ENCODE data around the gene SSTR3.

Gene SSTR3

DNA sequence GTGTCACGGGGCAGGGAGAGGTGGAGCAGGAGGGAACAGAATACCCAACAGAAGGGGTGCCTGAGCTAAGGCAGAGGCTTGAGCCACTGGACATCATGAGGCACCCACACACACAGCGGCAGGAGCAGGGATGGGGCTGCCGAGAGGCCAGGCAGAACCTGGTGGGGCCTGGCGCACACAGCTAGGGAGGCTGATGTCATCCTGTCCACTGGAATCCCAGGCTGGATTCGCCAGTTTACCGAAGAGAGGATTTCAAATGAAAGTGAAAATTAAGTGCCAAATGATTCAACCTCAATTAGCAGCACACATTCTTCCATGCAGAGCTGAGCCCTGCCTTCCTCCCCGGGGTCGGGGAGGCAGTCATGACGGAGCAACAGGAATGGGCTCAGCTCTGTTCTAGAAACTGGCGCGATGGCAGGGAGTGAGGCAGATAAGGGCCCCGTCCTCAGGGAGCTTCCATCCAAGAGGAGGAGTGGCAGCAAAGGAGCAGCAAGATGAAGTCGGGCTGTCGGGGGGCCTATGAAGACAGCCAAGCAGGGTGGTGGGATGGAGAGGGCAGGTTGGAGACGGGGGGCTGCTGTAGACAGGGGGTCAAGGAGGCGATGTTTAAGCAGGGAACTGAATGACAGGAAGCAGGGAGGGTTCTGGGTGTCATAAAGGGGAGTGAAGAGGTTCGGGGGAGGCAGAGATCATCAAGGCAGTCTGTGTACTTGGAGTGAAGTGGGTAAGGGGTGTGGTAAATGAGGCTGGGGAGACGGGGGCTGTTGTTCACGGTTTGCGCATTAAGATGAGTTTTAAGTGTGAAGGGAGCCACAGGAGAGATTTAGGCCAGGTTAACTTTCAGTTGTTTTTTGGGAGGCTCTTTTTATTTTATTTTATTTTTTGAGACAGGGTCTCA lies 25.3 kb upstream of the SSTR3 start (continued):
- TF ChIP-seq ARNTL (CRISPR knock-in tag; IDR thresholded peaks at IDR 0.05; ENCODE audit: borderline replicate concordance, low read depth) (no peak), ZNF565 (CRISPR knock-in tag; conservative IDR thresholded peaks at IDR 0.05; ENCODE audit: low read depth) (no peak), CSDC2 (CRISPR knock-in tag; IDR thresholded peaks at IDR 0.05) (no peak), ESRRG (CRISPR knock-in tag; IDR thresholded peaks at IDR 0.05) (no peak), ZNF8 (CRISPR knock-in tag; IDR thresholded peaks at IDR 0.05) (no peak)
- TF ChIP-seq, protein P1, sequence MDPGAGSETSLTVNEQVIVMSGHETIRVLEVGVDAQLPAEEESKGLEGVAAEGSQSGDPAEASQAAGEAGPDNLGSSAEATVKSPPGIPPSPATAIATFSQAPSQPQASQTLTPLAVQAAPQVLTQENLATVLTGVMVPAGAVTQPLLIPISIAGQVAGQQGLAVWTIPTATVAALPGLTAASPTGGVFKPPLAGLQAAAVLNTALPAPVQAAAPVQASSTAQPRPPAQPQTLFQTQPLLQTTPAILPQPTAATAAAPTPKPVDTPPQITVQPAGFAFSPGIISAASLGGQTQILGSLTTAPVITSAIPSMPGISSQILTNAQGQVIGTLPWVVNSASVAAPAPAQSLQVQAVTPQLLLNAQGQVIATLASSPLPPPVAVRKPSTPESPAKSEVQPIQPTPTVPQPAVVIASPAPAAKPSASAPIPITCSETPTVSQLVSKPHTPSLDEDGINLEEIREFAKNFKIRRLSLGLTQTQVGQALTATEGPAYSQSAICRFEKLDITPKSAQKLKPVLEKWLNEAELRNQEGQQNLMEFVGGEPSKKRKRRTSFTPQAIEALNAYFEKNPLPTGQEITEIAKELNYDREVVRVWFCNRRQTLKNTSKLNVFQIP (CRISPR knock-in tag; IDR thresholded peaks at IDR 0.05; ENCODE audit: borderline replicate concordance, low read depth) = no peak

DNA sequence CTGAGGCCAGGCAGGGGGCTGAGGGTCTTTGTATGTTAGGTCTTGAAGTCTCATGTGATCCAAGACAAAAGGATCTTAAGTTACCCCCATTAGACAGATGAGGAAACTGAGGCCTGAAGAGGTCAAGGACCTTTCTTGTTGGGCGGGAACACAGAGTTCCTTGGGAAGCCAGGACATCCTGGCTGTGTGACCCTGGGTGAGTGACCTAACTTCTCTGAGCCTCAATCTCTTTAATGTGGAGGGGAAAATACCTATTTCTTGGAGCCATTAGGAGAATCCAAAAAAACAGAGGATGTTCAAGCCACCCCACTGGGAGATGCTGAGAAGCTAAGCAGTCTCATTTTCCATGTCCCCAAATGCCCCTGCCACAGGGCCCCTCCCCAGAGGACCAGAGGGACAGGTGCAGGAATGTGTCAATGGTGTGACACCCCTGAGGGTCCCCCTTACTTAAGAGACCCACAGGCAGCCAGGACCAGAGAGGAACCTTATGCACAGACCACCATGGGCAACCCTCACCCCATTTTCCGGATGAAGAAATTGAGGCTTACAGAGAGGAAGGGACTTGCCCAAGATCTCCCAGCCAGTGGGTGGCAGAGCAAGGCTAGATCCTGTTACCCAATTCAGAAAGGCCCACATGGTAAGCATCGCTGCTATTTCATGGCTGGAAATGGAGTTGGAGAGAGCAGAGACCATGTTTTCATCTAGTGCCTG lies 23.8 kb upstream of the SSTR3 start:
- TF ChIP-seq ESRRG (CRISPR knock-in tag; IDR thresholded peaks at IDR 0.05) (no peak), ISL1 (CRISPR knock-in tag; IDR thresholded peaks at IDR 0.05) (no peak), GLIS3 (CRISPR knock-in tag; IDR thresholded peaks at IDR 0.05) (no peak), ZC3H10 (CRISPR knock-in tag; IDR thresholded peaks at IDR 0.05) (no peak), TOX (CRISPR knock-in tag; IDR thresholded peaks at IDR 0.05; ENCODE audit: borderline replicate concordance) (no peak), TSHZ2 (CRISPR knock-in tag; IDR thresholded peaks at IDR 0.05) (no peak), BACH2 (CRISPR knock-in tag; IDR thresholded peaks at IDR 0.05; ENCODE audit: borderline replicate concordance) (no peak), RARB (CRISPR knock-in tag; IDR thresholded peaks at IDR 0.05) (no peak), CSDC2 (CRISPR knock-in tag; IDR thresholded peaks at IDR 0.05) (no peak), SNAI2 (CRISPR knock-in tag; IDR thresholded peaks at IDR 0.05) (no peak), PPARA (CRISPR knock-in tag; IDR thresholded peaks at IDR 0.05; ENCODE audit: borderline replicate concordance) (no peak), PATZ1 (CRISPR knock-in tag; IDR thresholded peaks at IDR 0.05; ENCODE audit: borderline replicate concordance) (no peak), ZNF8 (CRISPR knock-in tag; IDR thresholded peaks at IDR 0.05) (no peak), ZFP3 (CRISPR knock-in tag; IDR thresholded peaks at IDR 0.05) (no peak), TCF4 (CRISPR knock-in tag; IDR thresholded peaks at IDR 0.05; ENCODE audit: borderline replicate concordance) (no peak)
- TF ChIP-seq, protein P2, sequence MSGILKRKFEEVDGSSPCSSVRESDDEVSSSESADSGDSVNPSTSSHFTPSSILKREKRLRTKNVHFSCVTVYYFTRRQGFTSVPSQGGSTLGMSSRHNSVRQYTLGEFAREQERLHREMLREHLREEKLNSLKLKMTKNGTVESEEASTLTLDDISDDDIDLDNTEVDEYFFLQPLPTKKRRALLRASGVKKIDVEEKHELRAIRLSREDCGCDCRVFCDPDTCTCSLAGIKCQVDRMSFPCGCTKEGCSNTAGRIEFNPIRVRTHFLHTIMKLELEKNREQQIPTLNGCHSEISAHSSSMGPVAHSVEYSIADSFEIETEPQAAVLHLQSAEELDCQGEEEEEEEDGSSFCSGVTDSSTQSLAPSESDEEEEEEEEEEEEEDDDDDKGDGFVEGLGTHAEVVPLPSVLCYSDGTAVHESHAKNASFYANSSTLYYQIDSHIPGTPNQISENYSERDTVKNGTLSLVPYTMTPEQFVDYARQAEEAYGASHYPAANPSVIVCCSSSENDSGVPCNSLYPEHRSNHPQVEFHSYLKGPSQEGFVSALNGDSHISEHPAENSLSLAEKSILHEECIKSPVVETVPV (CRISPR knock-in tag; IDR thresholded peaks at IDR 0.05) = no peak
- no peak for ATAC-seq

Measured in SK-N-SH treated with all-trans-retinoic acid at 6 μM for 48 hours (cell line).